ENCODE data around the gene ADAM15.

DNA sequence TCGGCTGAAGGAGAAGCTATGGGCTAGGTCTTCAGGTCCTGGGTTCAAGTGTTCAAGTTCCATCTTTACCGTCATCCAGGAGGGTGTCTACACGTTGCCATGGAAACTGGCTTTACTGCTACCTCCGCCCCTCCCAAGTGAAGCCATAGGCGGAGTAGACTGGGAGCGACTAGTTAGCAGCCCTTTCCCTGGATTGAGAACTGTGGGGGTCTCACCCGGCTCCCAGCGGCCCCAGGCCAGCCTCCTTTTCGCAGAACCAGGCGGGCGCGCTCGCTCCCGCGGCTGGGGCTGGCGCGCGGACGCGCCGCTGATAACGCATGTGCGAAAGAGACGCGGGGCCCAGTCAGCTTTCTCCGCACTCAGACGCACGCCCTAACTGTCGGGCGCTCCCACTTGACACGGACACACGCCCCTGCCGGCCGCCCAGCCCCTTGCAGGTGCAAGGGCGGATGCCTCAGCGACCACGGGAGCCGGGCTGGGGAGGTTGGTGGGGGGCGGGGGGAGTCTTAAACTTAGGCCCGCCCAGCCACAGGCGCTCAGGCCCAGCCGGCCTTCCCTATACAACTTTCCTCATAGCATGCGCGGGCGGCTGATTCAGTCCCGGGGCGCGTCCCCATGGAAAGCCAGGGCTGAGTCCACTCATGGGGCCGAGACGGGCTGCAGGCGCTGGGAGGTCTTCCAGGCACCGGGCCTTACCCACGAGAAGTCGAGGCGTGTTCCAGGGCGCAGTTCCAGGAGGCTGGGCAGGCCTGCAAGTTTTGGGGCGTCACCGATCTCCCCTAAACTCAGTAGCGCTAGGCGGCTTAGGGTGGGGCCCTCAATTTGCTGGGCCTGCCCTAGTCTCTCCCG lies 19.8 kb downstream of the ADAM15 start:
- TF ChIP-seq, protein P1, sequence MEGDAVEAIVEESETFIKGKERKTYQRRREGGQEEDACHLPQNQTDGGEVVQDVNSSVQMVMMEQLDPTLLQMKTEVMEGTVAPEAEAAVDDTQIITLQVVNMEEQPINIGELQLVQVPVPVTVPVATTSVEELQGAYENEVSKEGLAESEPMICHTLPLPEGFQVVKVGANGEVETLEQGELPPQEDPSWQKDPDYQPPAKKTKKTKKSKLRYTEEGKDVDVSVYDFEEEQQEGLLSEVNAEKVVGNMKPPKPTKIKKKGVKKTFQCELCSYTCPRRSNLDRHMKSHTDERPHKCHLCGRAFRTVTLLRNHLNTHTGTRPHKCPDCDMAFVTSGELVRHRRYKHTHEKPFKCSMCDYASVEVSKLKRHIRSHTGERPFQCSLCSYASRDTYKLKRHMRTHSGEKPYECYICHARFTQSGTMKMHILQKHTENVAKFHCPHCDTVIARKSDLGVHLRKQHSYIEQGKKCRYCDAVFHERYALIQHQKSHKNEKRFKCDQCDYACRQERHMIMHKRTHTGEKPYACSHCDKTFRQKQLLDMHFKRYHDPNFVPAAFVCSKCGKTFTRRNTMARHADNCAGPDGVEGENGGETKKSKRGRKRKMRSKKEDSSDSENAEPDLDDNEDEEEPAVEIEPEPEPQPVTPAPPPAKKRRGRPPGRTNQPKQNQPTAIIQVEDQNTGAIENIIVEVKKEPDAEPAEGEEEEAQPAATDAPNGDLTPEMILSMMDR (IDR thresholded peaks at IDR 0.05) = peak in 5 of 6 experiments; percentile 20 to 49 (median 30)
- no peak for TF ChIP-seq POLR2A (IDR thresholded peaks at IDR 0.05)
